HCT116 (cell line): Measurements from ENCODE around the gene ZNF91. TPM values are rescaled to one million over a fixed set of nuclear protein-coding genes. Genes with fewer than 3 reads are reported as not detected.

Experiments used
- ATAC-seq: fragments of 200-7000 bp; cut with Tn5 transposase; 2 replicates; pipeline ENCODE4 v1.9.1; 2020; ENCODE audit warnings: mild to moderate bottlenecking, moderate library complexity
- BruUV-seq: library from RNA; stranded (reverse); fragments of 400-500 nt; replicated peaks from 2 replicates; lab custom pipeline; 2021; lab: Mats Ljungman, UMichigan
- CTCF ChIA-PET: fragments of 300-600 bp; sonication (Branson Sonifier 250); formaldehyde crosslinking; loops from one replicate; lab custom pipeline; 2021; ENCODE audit warnings: antibody characterized with exemption; lab: Charles Lee
- POLR2A ChIA-PET: fragments of 300-600, 350-600 bp; sonication (Branson Sonifier 250); formaldehyde crosslinking; loops from one replicate; lab custom pipeline; 2021; ENCODE audit warnings: antibody characterized with exemption; lab: Charles Lee
- RAD21 ChIA-PET, 2 experiments: fragments of 300-600 bp; sonication (Branson Sonifier 250); formaldehyde crosslinking; loops; one replicate each; lab custom pipeline; 2023; ENCODE audit warnings: low total read pairs in 2 of 2; ENCODE audit not compliant: uncharacterized antibody in 2 of 2, unreplicated experiment in 2 of 2, low non-redundant PET in 1 of 2; lab: Charles Lee
- DNase-seq: peaks from one replicate; pipeline ENCODE4 v3.0.0-alpha.2; 2010; ENCODE audit warnings: low read depth, low spot score
- H2AFZ ChIP-seq: fragments of 200-600 bp; shearing (Covaris generic), sonication (generic); 2 replicates; pipeline ENCODE4 v1.6.1; 2017; ENCODE audit warnings: low read depth, mixed run types, mixed read lengths, antibody characterized with exemption, low read length; ENCODE audit not compliant: poor library complexity, severe bottlenecking
- H3K27ac ChIP-seq: 2 replicates; pipeline ENCODE4 v1.5.1; 2012; ENCODE audit warnings: low read depth, low read length
- H3K27me3 ChIP-seq: fragments of 200-600 bp; sonication (generic); 2 replicates; pipeline ENCODE4 v1.6.1; 2016; ENCODE audit warnings: mixed run types, low read length, mixed read lengths; ENCODE audit not compliant: insufficient read depth
- H3K36me3 ChIP-seq, 2 experiments: fragments of 200-500 bp in 1 of 2; fragments of 200-600 bp in 1 of 2; sonication (Bioruptor generic) in 1 of 2; sonication (generic) in 1 of 2; 2 replicates each; pipeline versions ENCODE4 v1.5.1 to v1.6.1; 2014 to 2016; ENCODE audit warnings: low read length in 2 of 2, inconsistent platforms in 1 of 2, mixed read lengths in 1 of 2, mixed run types in 1 of 2; ENCODE audit not compliant: insufficient read depth in 2 of 2, control insufficient read depth in 1 of 2
- H3K4me1 ChIP-seq, 2 experiments: fragments of 200-600 bp in 1 of 2; sonication (generic) in 1 of 2; 2 replicates each; pipeline versions ENCODE4 v1.5.1 to v1.6.1; 2012 to 2017; ENCODE audit warnings: low read length in 2 of 2, inconsistent platforms in 1 of 2, mild to moderate bottlenecking in 1 of 2, mixed read lengths in 1 of 2, mixed run types in 1 of 2, moderate library complexity in 1 of 2; ENCODE audit not compliant: insufficient read depth in 2 of 2, control insufficient read depth in 1 of 2
- H3K4me2 ChIP-seq: fragments of 200-600 bp; sonication (generic); 2 replicates; pipeline ENCODE4 v1.6.1; 2017; ENCODE audit warnings: mixed run types, low read length, mixed read lengths
- H3K4me3 ChIP-seq, 2 experiments: fragments of 200-600 bp in 1 of 2; sonication (generic) in 1 of 2; replicated peaks in 1 of 2; 2 replicates each; pipeline ENCODE4 v1.5.1; 2011 to 2016; ENCODE audit warnings: low read length in 2 of 2, control low read depth in 1 of 2, low read depth in 1 of 2, mild to moderate bottlenecking in 1 of 2, mixed read lengths in 1 of 2, mixed run types in 1 of 2
- H3K79me2 ChIP-seq: fragments of 200-600 bp; sonication (generic); 2 replicates; pipeline ENCODE4 v1.6.1; 2017; ENCODE audit warnings: mild to moderate bottlenecking, mixed run types, low read length, moderate library complexity, mixed read lengths; ENCODE audit not compliant: insufficient read depth
- H3K9ac ChIP-seq: fragments of 200-600 bp; sonication (generic); 2 replicates; pipeline ENCODE4 v1.6.1; 2016; ENCODE audit warnings: low read length, mixed read lengths
- H3K9me2 ChIP-seq: fragments of 200-600 bp; sonication (generic), shearing (Covaris generic); 2 replicates; pipeline ENCODE4 v1.6.1; 2017; ENCODE audit warnings: mixed run types, mild to moderate bottlenecking, moderate library complexity; ENCODE audit not compliant: insufficient read depth
- H3K9me3 ChIP-seq, 2 experiments: fragments of 200-500 bp in 1 of 2; fragments of 200-600 bp in 1 of 2; sonication (Bioruptor generic) in 1 of 2; sonication (generic) in 1 of 2; 2 replicates each; pipeline ENCODE4 v1.6.1; 2014 to 2017; ENCODE audit warnings: low read length in 2 of 2, mixed read lengths in 2 of 2, inconsistent platforms in 1 of 2, low read depth in 1 of 2, mild to moderate bottlenecking in 1 of 2, mixed run types in 1 of 2, moderate library complexity in 1 of 2; ENCODE audit not compliant: control insufficient read depth in 1 of 2, insufficient read depth in 1 of 2
- H4K20me1 ChIP-seq: fragments of 200-600 bp; sonication (generic), shearing (Covaris generic); 2 replicates; pipeline ENCODE4 v1.6.1; 2017; ENCODE audit warnings: mixed run types, mild to moderate bottlenecking, moderate library complexity; ENCODE audit not compliant: insufficient read depth
- CTCF ChIP-seq, 3 experiments: fragments of 200-600 bp in 1 of 3; sonication (generic) in 1 of 3; IDR thresholded peaks in 2 of 3; conservative IDR thresholded peaks in 1 of 3; 2 replicates each; pipeline ENCODE4 v1.5.1; 2012 to 2017; ENCODE audit warnings: low read depth in 2 of 3, low read length in 2 of 3, antibody characterized with exemption in 1 of 3, borderline replicate concordance in 1 of 3, control low read depth in 1 of 3, mild to moderate bottlenecking in 1 of 3, mixed read lengths in 1 of 3, mixed run types in 1 of 3, moderate library complexity in 1 of 3; ENCODE audit not compliant: insufficient read depth in 1 of 3
- EZH2phosphoT487 ChIP-seq: fragments of 200-600 bp; IDR thresholded peaks from 2 replicates; pipeline ENCODE4 v1.6.1; 2018; ENCODE audit warnings: antibody characterized with exemption, borderline replicate concordance
- YY1 ChIP-seq: IDR thresholded peaks from 2 replicates; pipeline ENCODE4 v1.6.1; 2011; ENCODE audit warnings: low read length, low read depth, moderate library complexity, mild to moderate bottlenecking; ENCODE audit not compliant: insufficient replicate concordance; ENCODE audit errors: extremely low read depth
- ZBTB33 ChIP-seq: IDR thresholded peaks from 2 replicates; pipeline ENCODE4 v1.6.1; 2011; ENCODE audit warnings: mild to moderate bottlenecking, low read length, moderate library complexity; ENCODE audit not compliant: insufficient replicate concordance; ENCODE audit errors: extremely low read depth
- intact Hi-C: fragments of 100-400 bp; cut with micrococcal nuclease; formaldehyde crosslinking; loops from 2 replicates; pipeline ENCODE4 v1.10.0; 2022
- total RNA-seq: library from RNA; stranded (reverse); gene quantifications from one replicate; pipeline ENCODE4 v1.2.1, GENCODE V29; 2021; ENCODE audit not compliant: unreplicated experiment
- TF ChIP-seq, protein P1 (sequence below): IDR thresholded peaks from 2 replicates; pipeline ENCODE4 v1.6.1; 2012

The ZNF91 gene
- total RNA-seq, 1 experiment from 2014 or later = 12.3 TPM

DNA sequence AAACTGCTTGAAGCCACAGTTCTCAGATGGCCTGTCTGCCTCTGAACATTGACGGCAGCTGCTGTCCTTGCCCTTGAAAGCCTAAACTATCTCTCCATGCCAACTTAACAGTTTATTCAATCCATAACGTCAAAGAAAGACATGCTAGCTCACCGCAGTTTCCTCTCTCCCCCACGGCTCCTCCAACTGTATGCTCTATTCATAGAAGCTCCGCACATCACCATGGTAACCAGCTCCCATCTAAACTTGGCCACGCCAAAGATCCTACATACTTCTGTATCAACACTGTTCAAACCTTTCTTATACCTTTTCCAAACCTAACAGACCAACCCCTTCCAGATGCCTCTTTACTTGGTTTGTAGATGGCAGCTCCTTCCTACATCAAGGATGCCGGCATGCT lies 48.6 kb downstream of the ZNF91 start:
- RAD21 ChIA-PET = no interaction called here
- Histone ChIP-seq H3K4me1 (no peaks in the 10 kb centered on the region), H3K9me2 (no peaks in the 10 kb centered on the region), H3K27me3 (no peaks in the 10 kb centered on the region), H4K20me1 (no peaks in the 10 kb centered on the region), H2AFZ (no peak overlapping the region), H3K9me3 (peaks cover 30 to 37% of the 10 kb centered on the region in 2 experiments; a peak in 2 of 4 replicates), H3K27ac (no peak overlapping the region), H3K36me3 (no peaks in the 10 kb centered on the region), H3K4me2 (no peak overlapping the region), H3K4me3 (no peak overlapping the region), H3K79me2 (no peaks in the 10 kb centered on the region), H3K9ac (no peak overlapping the region)
- no peak for DNase-seq
- POLR2A ChIA-PET = no interaction called here
- no TSS peak for BruUV-seq
- CTCF ChIA-PET = no interaction called here
- ATAC-seq = no peak
- TF ChIP-seq ZBTB33 (no peak), YY1 (no peak), CTCF (IDR thresholded peaks at IDR 0.05 in 2 of 3, conservative IDR thresholded peaks at IDR 0.05 in 1 of 3; ENCODE audit: borderline replicate concordance in 1 of 3, insufficient read depth in 1 of 3, low read depth in 2 of 3, low read length in 2 of 3) (no peak), EZH2phosphoT487 (no peak)
- TF ChIP-seq, protein P1, sequence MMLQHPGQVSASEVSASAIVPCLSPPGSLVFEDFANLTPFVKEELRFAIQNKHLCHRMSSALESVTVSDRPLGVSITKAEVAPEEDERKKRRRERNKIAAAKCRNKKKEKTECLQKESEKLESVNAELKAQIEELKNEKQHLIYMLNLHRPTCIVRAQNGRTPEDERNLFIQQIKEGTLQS = no peak
- intact Hi-C loops = no loop called here
